GM12864 (cell line): ENCODE results near the gene EPHA3.

Experiments used
- DNase-seq: peaks from one replicate; pipeline ENCODE4 v3.0.0-alpha.2; 2011; ENCODE audit warnings: low read depth
- H3K4me3 ChIP-seq: 2 replicates; pipeline ENCODE4 v1.5.1; 2011; ENCODE audit warnings: mild to moderate bottlenecking, low read depth, low read length, control low read depth
- TF ChIP-seq, protein P1 (sequence below): IDR thresholded peaks from 2 replicates; pipeline ENCODE4 v1.5.1; 2011; ENCODE audit warnings: low read depth, mild to moderate bottlenecking, moderate library complexity, low read length, control low read depth, inconsistent platforms; ENCODE audit errors: missing control alignments

The EPHA3 gene

DNA sequence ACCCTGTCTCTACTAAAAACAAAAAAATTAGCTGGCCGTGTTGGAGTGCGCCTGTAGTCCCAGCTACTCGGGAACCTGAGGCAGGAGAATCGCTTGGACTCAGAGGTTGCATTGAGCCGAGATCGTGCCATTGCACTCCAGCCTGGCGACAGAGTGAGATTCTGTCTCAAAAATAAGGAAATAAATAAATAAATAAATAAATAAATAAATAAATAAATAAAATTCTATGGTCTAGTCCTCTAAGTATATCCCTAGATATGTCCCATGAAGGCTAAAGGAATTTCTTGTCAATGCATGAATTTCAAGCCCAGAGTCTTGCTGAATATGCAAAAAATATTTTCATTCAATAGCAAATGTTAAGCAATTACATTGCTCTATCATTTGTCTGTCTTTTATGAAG, 149.0 kb downstream of the EPHA3 start:
- H3K4me3 ChIP-seq, result no peak overlapping the region
- TF ChIP-seq, protein P1, sequence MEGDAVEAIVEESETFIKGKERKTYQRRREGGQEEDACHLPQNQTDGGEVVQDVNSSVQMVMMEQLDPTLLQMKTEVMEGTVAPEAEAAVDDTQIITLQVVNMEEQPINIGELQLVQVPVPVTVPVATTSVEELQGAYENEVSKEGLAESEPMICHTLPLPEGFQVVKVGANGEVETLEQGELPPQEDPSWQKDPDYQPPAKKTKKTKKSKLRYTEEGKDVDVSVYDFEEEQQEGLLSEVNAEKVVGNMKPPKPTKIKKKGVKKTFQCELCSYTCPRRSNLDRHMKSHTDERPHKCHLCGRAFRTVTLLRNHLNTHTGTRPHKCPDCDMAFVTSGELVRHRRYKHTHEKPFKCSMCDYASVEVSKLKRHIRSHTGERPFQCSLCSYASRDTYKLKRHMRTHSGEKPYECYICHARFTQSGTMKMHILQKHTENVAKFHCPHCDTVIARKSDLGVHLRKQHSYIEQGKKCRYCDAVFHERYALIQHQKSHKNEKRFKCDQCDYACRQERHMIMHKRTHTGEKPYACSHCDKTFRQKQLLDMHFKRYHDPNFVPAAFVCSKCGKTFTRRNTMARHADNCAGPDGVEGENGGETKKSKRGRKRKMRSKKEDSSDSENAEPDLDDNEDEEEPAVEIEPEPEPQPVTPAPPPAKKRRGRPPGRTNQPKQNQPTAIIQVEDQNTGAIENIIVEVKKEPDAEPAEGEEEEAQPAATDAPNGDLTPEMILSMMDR, result no peak
- DNase-seq, result no peak

DNA sequence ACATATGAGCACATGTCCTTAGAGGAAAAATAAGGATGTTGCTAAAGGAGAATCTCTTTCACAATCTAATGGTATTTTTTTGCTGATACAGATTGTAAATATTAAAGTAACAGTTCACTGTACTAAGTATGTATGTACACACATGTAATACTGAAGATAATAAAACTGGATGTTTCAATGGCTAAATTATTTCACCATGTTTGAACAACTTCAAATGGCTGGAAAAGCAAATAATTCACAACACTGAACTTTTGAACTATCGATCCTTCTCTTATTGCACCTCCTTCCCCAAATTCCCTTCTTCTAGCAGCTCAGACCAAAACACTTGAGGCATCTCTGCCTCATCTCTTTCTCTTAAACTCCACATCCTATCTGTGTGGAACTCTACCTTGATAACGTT, 149.5 kb downstream of the EPHA3 start:
- no peak overlapping the region for H3K4me3 ChIP-seq
- DNase-seq, result no peak
- TF ChIP-seq, protein P1, result no peak

DNA sequence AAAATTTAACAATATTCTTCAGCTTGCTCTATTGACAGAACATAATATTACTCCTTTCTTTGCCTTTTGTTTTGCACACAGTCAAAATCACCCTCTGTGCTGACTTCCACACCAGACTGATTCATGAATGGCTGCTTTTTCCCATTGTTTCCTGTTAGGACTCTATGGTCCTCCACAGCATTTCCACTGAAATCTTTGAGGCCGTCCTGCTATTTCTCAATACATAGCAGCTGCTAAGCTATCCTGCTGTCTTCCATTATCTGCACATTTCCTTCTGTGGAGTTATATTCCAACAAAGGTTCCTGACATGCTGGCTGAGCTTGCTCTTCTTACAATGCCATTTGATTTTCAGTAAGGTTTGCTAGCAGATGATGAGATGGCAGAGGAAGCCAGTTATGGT, 153.3 kb downstream of the EPHA3 start:
- TF ChIP-seq, protein P1, result no peak
- DNase-seq, result no peak
- no peak overlapping the region for H3K4me3 ChIP-seq

DNA sequence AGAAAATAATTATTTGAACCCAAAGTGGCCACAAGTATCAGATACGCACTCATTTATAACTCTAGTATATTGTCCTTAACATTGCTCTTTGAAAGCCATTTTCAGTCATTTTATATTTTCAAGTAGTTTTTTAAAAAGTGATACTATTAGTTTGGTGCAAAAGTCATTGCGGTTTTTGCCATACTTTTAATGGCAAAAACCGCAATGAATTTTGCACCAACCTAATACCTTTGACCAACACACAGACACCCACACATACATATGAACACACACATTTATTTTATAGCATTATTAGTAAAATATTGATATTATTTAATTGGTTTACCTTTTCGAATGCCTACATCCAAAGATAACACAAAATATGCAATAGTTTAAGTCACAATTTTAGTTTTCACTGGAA, 154.3 kb downstream of the EPHA3 start:
- TF ChIP-seq, protein P1, result no peak
- H3K4me3 ChIP-seq, result no peak overlapping the region
- no peak for DNase-seq

DNA sequence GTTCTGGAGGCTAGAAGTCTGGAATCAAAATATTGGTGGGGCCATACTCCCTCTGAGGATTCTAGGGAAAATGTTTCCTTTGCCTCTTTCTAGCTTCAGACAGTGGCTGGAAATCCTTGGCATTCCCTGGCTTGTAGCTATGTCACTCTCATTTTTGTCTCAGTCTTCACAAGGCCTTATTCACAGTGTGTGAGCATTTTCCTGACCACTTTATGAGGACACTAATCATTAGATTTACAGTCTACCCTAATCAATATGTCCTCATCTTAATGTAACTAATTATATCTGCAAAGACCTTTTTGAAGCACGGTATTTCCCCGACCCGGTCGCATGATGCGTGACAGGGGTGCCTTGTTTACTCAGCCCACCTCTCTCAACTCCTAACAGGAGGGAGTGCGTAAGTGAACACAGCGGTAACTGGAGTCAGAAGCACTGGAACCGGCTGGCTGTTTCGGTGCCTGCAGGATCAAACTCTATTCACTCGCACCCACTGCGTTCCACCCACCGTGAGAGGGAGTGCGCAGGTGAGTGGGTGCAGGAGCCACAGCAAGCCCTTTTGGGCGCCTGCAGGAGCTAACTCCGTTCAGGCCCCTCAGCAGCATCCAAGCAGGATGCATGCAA, 155.0 kb downstream of the EPHA3 start:
- TF ChIP-seq, protein P1, result no peak
- no peak for DNase-seq

DNA sequence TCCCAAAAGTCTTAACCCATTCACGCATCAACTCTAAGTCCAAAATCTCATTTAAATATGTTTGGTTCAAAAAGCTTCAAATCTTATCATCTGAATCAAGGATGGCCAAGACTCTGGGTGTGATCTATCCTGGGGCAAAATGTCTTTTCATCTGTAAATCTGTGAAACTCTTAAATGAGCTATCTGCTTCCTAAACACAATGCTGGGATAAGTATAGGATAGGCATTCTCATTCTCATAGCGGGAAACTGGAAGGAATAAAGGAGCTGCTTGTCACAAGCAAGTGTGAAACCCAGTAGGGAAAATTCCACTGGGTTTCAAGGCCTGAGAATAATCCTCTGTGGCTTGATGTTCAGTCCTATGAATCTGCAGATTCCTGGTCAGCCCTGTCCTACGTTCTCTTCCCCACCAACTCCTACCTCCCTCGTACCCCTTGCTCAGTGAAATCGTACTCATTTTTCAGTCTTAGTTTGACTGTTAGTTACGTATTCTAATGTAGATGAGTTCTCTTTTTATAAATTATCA, 156.7 kb downstream of the EPHA3 start:
- DNase-seq, result no peak
- TF ChIP-seq, protein P1, result no peak
- H3K4me3 ChIP-seq, result no peak overlapping the region

More for the DNA sequence above, 155.0 kb downstream of the EPHA3 start:
- no peak overlapping the region for H3K4me3 ChIP-seq

GRCh38 chr3:89266074-89266473, 158.7 kb downstream of the EPHA3 start:
- no peak for DNase-seq
- TF ChIP-seq, protein P1, result no peak

More at GRCh38 chr3:89266074-89266473, 158.7 kb downstream of the EPHA3 start:
- no peak overlapping the region for H3K4me3 ChIP-seq
